ENCODE measurements around the gene ING3.
"Not testable (repeated sequence)": the region's sequence is repeated elsewhere in the genome, so short reads cannot be mapped to it uniquely, and the experiment has no call there.

The ING3 gene

DNA sequence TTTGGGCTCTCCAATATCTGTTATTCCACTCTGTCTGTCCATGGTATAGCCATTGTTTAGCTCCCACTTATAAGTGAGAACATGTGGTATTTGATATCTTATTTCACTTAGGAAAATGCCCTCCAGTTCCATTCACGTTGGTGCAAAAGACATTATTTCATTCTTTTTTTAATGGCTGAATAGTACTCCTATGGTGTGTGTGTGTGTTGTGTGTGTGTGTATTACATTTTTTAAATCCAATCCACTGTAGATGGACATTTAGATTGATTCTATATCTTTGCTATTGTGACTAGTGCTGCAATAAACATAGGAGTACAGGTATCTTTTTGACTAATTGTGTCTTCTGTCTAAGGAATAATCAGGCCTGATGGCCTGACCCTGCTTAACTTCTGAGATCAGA is 30.5 kb downstream of the ING3 start:
- no peaks in the 10 kb centered on the region for H3K27me3 ChIP-seq (ENCODE audit: low read length)
- no peak overlapping the region for H3K9ac ChIP-seq (ENCODE audit: low read length)
- TF ChIP-seq, protein P1, sequence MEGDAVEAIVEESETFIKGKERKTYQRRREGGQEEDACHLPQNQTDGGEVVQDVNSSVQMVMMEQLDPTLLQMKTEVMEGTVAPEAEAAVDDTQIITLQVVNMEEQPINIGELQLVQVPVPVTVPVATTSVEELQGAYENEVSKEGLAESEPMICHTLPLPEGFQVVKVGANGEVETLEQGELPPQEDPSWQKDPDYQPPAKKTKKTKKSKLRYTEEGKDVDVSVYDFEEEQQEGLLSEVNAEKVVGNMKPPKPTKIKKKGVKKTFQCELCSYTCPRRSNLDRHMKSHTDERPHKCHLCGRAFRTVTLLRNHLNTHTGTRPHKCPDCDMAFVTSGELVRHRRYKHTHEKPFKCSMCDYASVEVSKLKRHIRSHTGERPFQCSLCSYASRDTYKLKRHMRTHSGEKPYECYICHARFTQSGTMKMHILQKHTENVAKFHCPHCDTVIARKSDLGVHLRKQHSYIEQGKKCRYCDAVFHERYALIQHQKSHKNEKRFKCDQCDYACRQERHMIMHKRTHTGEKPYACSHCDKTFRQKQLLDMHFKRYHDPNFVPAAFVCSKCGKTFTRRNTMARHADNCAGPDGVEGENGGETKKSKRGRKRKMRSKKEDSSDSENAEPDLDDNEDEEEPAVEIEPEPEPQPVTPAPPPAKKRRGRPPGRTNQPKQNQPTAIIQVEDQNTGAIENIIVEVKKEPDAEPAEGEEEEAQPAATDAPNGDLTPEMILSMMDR (IDR thresholded peaks at IDR 0.05; ENCODE audit: insufficient read depth, low read length, poor library complexity, severe bottlenecking): no peak
- no peak for TF ChIP-seq EZH2phosphoT487 (conservative IDR thresholded peaks at IDR 0.05; ENCODE audit: low read length)
- peaks cover 4% of the 10 kb centered on the region; the same call in 1 of the 2 replicates for H3K36me3 ChIP-seq (ENCODE audit: low read length)
- H3K27ac ChIP-seq (ENCODE audit: low read depth, low read length): no peak overlapping the region
- H3K9me2 ChIP-seq (replicated peaks; ENCODE audit: insufficient read depth, low read length): no peaks in the 10 kb centered on the region
- H2AFZ ChIP-seq (ENCODE audit: low read depth, low read length, severe bottlenecking): no peak overlapping the region
- no peaks in the 10 kb centered on the region for H3F3A ChIP-seq (ENCODE audit: insufficient read depth)
- H3K4me2 ChIP-seq (ENCODE audit: low read depth, low read length, poor library complexity, severe bottlenecking): no peak overlapping the region
- no peaks in the 10 kb centered on the region for H3K9me3 ChIP-seq (ENCODE audit: insufficient read depth, low read length)
- no peak overlapping the region for H3K4me3 ChIP-seq (ENCODE audit: insufficient read depth, low read length, poor library complexity, severe bottlenecking)
- no peaks in the 10 kb centered on the region for H3K79me2 ChIP-seq (ENCODE audit: insufficient read depth, low read length)
- H4K20me1 ChIP-seq (ENCODE audit: low read depth, low read length): peaks cover 3% of the 10 kb centered on the region; the same call in 1 of the 2 replicates

DNA sequence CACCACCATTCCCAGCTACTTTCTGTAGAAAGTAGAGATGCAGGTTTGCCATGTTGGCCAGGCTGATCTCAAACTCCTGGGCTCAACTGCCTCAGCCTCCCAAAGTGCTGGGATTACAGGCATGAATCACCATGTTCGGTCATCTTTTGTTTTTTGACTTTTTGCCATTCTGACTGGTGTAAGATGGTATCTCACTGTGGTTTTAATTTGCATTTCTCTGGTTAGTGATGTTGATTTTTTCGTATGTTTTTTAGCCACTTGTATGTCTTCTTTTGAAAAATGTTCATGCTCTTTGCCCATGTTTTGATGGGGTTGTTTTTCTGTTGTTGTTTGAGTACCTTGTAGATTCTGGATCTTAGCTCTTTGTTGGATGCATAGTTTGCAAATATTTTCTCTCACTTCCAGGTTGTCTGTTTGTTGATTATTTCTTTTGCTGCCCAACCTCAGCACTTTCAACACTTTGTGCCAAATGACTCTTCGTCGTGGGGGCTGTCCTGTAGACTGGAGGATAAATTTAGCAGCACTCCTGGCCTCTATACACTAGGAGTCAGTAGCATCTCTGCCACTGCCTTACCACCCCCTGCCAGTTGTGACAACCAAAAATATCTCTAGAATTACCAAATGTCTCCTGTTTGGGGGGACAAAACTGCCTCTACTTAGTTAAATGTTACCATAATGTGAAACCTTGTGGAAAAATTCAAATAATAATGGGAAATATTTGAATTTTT is 31.5 kb downstream of the ING3 start:
- TF ChIP-seq, protein P1 (IDR thresholded peaks at IDR 0.05; ENCODE audit: insufficient read depth, low read length, poor library complexity, severe bottlenecking): no peak
- TF ChIP-seq EZH2phosphoT487 (conservative IDR thresholded peaks at IDR 0.05; ENCODE audit: low read length): no peak
- no peaks in the 10 kb centered on the region for H3F3A ChIP-seq (ENCODE audit: insufficient read depth)
- H3K79me2 ChIP-seq (ENCODE audit: insufficient read depth, low read length): no peaks in the 10 kb centered on the region
- H3K27ac ChIP-seq (ENCODE audit: low read depth, low read length): no peak overlapping the region
- no peak overlapping the region for H3K4me3 ChIP-seq (ENCODE audit: insufficient read depth, low read length, poor library complexity, severe bottlenecking)
- no peaks in the 10 kb centered on the region for H3K9me2 ChIP-seq (replicated peaks; ENCODE audit: insufficient read depth, low read length)
- H4K20me1 ChIP-seq (ENCODE audit: low read depth, low read length): peaks cover 3% of the 10 kb centered on the region; the same call in 1 of the 2 replicates
- no peaks in the 10 kb centered on the region for H3K9me3 ChIP-seq (ENCODE audit: insufficient read depth, low read length)
- no peak overlapping the region for H2AFZ ChIP-seq (ENCODE audit: low read depth, low read length, severe bottlenecking)
- peaks cover under 1% of the 10 kb centered on the region; the same call in 1 of the 2 replicates for H3K36me3 ChIP-seq (ENCODE audit: low read length)
- H3K27me3 ChIP-seq (ENCODE audit: low read length): no peaks in the 10 kb centered on the region
- no peak overlapping the region for H3K9ac ChIP-seq (ENCODE audit: low read length)
- H3K4me2 ChIP-seq (ENCODE audit: low read depth, low read length, poor library complexity, severe bottlenecking): no peak overlapping the region

DNA sequence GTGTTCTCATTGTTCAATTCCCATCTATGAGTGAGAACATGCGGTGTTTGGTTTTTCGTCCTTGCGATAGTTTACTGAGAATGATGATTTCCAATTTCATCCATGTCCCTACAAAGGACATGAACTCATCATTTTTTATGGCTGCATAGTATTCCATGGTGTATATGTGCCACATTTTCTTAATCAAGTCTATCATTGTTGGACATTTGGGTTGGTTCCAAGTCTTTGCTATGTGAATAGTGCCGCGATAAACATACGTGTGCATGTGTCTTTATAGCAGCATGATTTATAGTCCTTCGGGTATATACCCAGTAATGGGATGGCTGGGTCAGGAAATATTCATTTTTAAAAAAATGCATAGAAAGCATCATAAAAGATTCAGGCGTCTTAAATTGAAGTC is 33.0 kb downstream of the ING3 start:
- not testable (repeated sequence) for H3K9me3 ChIP-seq (ENCODE audit: insufficient read depth, low read length)

DNA sequence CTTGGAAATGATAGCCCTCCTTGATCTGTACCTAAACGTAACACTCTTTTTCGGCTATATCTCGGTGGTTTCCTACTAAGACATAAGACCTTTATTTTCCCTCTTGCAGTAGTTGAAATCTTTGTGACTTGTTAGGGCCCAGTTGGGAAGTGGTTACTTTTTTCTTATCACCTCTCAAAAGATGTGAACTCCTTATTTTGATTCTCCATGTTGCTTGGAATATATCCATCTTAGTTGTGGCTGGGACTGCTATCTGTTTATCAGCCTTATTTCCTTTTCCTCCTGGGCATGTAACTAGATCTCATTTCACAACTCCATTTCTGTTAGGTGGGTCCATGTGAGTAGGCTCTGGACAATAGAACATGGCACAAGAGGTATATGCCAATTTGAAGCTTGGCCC is 33.8 kb downstream of the ING3 start:
- Histone ChIP-seq H3K27me3 (ENCODE audit: low read length) (no peaks in the 10 kb centered on the region), H3F3A (ENCODE audit: insufficient read depth) (no peaks in the 10 kb centered on the region), H3K9me2 (replicated peaks; ENCODE audit: insufficient read depth, low read length) (no peaks in the 10 kb centered on the region), H3K9me3 (ENCODE audit: insufficient read depth, low read length) (no peaks in the 10 kb centered on the region), H3K9ac (ENCODE audit: low read length) (no peak overlapping the region), H2AFZ (ENCODE audit: low read depth, low read length, severe bottlenecking) (no peak overlapping the region), H3K27ac (ENCODE audit: low read depth, low read length) (no peak overlapping the region), H3K4me3 (ENCODE audit: insufficient read depth, low read length, poor library complexity, severe bottlenecking) (no peak overlapping the region), H3K4me2 (ENCODE audit: low read depth, low read length, poor library complexity, severe bottlenecking) (no peak overlapping the region), H3K36me3 (ENCODE audit: low read length) (no peaks in the 10 kb centered on the region), H4K20me1 (ENCODE audit: low read depth, low read length) (no peaks in the 10 kb centered on the region), H3K79me2 (ENCODE audit: insufficient read depth, low read length) (no peaks in the 10 kb centered on the region)
- no peak for TF ChIP-seq EZH2phosphoT487 (conservative IDR thresholded peaks at IDR 0.05; ENCODE audit: low read length)
- TF ChIP-seq, protein P1 (IDR thresholded peaks at IDR 0.05; ENCODE audit: insufficient read depth, low read length, poor library complexity, severe bottlenecking): no peak

More for the DNA sequence above, 33.0 kb downstream of the ING3 start:
- not testable (repeated sequence) for H3K4me3 ChIP-seq (ENCODE audit: insufficient read depth, low read length, poor library complexity, severe bottlenecking); H3K36me3 ChIP-seq (ENCODE audit: low read length); H2AFZ ChIP-seq (ENCODE audit: low read depth, low read length, severe bottlenecking); H3K79me2 ChIP-seq (ENCODE audit: insufficient read depth, low read length); H3K9ac ChIP-seq (ENCODE audit: low read length); H3K9me2 ChIP-seq (replicated peaks; ENCODE audit: insufficient read depth, low read length); H4K20me1 ChIP-seq (ENCODE audit: low read depth, low read length); H3K27ac ChIP-seq (ENCODE audit: low read depth, low read length); H3K4me2 ChIP-seq (ENCODE audit: low read depth, low read length, poor library complexity, severe bottlenecking); H3F3A ChIP-seq (ENCODE audit: insufficient read depth); H3K27me3 ChIP-seq (ENCODE audit: low read length)
